ENCODE measurements around the gene APOL1.

- no peak for TF ChIP-seq FOS (IDR thresholded peaks at IDR 0.05; ENCODE audit: borderline replicate concordance, insufficient read depth, low read length)
- TF ChIP-seq, protein P1, sequence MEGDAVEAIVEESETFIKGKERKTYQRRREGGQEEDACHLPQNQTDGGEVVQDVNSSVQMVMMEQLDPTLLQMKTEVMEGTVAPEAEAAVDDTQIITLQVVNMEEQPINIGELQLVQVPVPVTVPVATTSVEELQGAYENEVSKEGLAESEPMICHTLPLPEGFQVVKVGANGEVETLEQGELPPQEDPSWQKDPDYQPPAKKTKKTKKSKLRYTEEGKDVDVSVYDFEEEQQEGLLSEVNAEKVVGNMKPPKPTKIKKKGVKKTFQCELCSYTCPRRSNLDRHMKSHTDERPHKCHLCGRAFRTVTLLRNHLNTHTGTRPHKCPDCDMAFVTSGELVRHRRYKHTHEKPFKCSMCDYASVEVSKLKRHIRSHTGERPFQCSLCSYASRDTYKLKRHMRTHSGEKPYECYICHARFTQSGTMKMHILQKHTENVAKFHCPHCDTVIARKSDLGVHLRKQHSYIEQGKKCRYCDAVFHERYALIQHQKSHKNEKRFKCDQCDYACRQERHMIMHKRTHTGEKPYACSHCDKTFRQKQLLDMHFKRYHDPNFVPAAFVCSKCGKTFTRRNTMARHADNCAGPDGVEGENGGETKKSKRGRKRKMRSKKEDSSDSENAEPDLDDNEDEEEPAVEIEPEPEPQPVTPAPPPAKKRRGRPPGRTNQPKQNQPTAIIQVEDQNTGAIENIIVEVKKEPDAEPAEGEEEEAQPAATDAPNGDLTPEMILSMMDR (IDR thresholded peaks at IDR 0.05; ENCODE audit: extremely low read depth in 1 of 2, insufficient read depth in 1 of 2, low read depth in 1 of 2, low read length in 2 of 2): no peak
- TF ChIP-seq POLR2A (IDR thresholded peaks at IDR 0.05; ENCODE audit: low read depth, low read length): no peak
- TF ChIP-seq POLR2AphosphoS5 (IDR thresholded peaks at IDR 0.05; ENCODE audit: insufficient read depth, low read depth, low read length): no peak
Measured at GRCh38 chr22:36236388-36237319, 16.3 kb upstream of the APOL1 start.
